ENCODE measurements around the gene CYB561D1. TPM values are rescaled to one million over a fixed set of nuclear protein-coding genes. Genes with fewer than 3 reads are reported as not detected.
A peak's percentile ranks its signal among the peaks of the same experiment; 100 is the strongest.

Gene CYB561D1
- total and polyA plus RNA-seq, 9 of the 15 experiments (the other 6 are each of a cell fraction or from before 2014, with no cell fraction given) = 0.71 to 7.2 (median 3.5) TPM

DNA sequence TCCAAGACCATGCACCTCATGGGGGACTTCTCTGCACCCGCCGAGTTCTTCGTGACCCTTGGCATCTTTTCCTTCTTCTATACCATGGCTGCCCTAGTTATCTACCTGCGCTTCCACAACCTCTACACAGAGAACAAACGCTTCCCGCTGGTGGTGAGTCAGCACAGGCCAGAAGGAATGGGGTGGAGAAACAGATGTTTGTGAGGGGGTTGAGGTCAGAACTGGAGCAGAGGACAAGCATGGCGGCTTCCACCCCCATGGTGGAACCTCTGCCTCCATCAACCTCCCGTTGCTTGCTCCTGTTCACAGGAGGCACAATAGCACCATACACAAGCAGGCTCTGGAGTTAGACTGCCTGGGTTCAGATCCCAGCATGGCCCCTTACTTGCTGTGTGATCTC is 17.1 kb upstream of the CYB561D1 start (continued):
- 0 out of 2 replicates have a peak, but pooled peaks have one; percentile 2 for TF ChIP-seq CBFA2T2 (conservative IDR thresholded peaks at IDR 0.05)

DNA sequence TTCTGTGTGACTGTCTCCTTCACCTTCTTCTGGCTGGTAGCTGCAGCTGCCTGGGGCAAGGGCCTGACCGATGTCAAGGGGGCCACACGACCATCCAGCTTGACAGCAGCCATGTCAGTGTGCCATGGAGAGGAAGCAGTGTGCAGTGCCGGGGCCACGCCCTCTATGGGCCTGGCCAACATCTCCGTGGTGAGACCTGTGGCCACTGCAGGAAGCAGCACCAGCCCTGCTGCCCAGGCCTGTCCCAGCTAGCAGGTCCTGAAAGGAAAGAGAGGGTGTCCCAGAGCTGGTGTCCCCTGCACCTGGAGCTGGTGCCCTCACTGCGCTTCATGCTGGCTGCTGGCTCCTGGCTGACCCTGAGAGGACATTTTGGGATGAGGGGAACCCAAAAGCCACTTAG is 16.1 kb upstream of the CYB561D1 start:
- in situ Hi-C loops (cut with MboI) (no loop called here), intact Hi-C loops (cut with micrococcal nuclease) (no loop called here)
- H3K36me3 ChIP-seq (ENCODE audit: control insufficient read depth, insufficient read depth, low read length) = no peaks in the 10 kb centered on the region
- no peaks in the 10 kb centered on the region for H3K79me2 ChIP-seq (ENCODE audit: control insufficient read depth, insufficient read depth, low read length)
- 0 out of 2 replicates have a peak, but pooled peaks cover 4% of the 10 kb centered on the region for H4K20me1 ChIP-seq (replicated peaks; ENCODE audit: control insufficient read depth, insufficient read depth, low read length)
- 4% methylated on average over 6 of the region's 6 CpGs for WGBS (ENCODE audit: insufficient coverage, low coverage, missing lambda C conversion rate)
- no peak overlapping the region; the same call in 1 of the 2 replicates for H2AFZ ChIP-seq (ENCODE audit: low read depth, low read length)
- CTCF ChIA-PET (ENCODE audit: low intra/inter-chr PET ratio) = no interaction called here
- H3K4me2 ChIP-seq (ENCODE audit: insufficient read depth, low read length) = no peak overlapping the region
- H3K4me1 ChIP-seq (replicated peaks in 1 of 2; ENCODE audit: control insufficient read depth in 2 of 2, insufficient read depth in 2 of 2, low read length in 2 of 2) = peaks cover 7 to 11% of the 10 kb centered on the region in 2 experiments; a peak in 4 of 5 replicates
- DNase-seq (ENCODE audit: extremely low read depth in 1 of 4, low spot score in 3 of 4) = peak in 2 of 4 experiments; percentile 39 to 40
- no TSS peak for BruUV-seq (replicated peaks)
- no peak overlapping the region for H3K27ac ChIP-seq (ENCODE audit: extremely low read depth, low read depth, low read length)
- 0 out of 2 replicates have a peak, but pooled peaks have one; percentile 6 for TF ChIP-seq REST (IDR thresholded peaks at IDR 0.05; ENCODE audit: borderline replicate concordance)
- TF ChIP-seq REST (CRISPR knock-in tag; IDR thresholded peaks at IDR 0.05; ENCODE audit: low read depth) = no peak
- TF ChIP-seq ZNF444 (CRISPR knock-in tag; IDR thresholded peaks at IDR 0.05) = no peak
- 0 out of 2 replicates have a peak, but pooled peaks have one; percentile 10 for TF ChIP-seq MAX (CRISPR knock-in tag; IDR thresholded peaks at IDR 0.05)
- no peak for FAIRE-seq
- peak; percentile 57 for ATAC-seq
- no peaks in the 10 kb centered on the region for H3K9me3 ChIP-seq (replicated peaks; ENCODE audit: control insufficient read depth, insufficient read depth, low read depth, low read length)
- 0 out of 4 replicates have a peak overlapping the region, but pooled peaks of 1 of the 2 experiments have one; percentile 10 for H3K9ac ChIP-seq (ENCODE audit: insufficient read depth in 1 of 2, low read depth in 2 of 2, low read length in 2 of 2)
- H3K9me1 ChIP-seq (ENCODE audit: control insufficient read depth, insufficient read depth, low read length) = no peaks in the 10 kb centered on the region
- peaks cover 49 to 82% of the 10 kb centered on the region in 2 experiments for H3K27me3 ChIP-seq (ENCODE audit: control insufficient read depth in 2 of 2, insufficient read depth in 2 of 2, low read length in 2 of 2)
- H3K4me3 ChIP-seq = no peak overlapping the region
- POLR2A ChIA-PET = interaction anchor here (0.5 to 1.1 kb wide), 3 partner anchors 9 to 125 kb away, joined by 3 to 4 read pairs (median 4); no protein-coding TSS in a partner anchor

Measured in K562 (cell line).